ENCODE measurements around the gene FAM110D. TPM values are rescaled to one million over a fixed set of nuclear protein-coding genes. Genes with fewer than 3 reads are reported as not detected.

FAM110D gene
- total RNA-seq, 1 experiment from 2014 or later = 0.16 TPM

- no TSS peak for BruUV-seq (replicated peaks)
- ChIA-PET CTCF (no interaction called here), POLR2A (no interaction called here)
- TF ChIP-seq, protein P1, sequence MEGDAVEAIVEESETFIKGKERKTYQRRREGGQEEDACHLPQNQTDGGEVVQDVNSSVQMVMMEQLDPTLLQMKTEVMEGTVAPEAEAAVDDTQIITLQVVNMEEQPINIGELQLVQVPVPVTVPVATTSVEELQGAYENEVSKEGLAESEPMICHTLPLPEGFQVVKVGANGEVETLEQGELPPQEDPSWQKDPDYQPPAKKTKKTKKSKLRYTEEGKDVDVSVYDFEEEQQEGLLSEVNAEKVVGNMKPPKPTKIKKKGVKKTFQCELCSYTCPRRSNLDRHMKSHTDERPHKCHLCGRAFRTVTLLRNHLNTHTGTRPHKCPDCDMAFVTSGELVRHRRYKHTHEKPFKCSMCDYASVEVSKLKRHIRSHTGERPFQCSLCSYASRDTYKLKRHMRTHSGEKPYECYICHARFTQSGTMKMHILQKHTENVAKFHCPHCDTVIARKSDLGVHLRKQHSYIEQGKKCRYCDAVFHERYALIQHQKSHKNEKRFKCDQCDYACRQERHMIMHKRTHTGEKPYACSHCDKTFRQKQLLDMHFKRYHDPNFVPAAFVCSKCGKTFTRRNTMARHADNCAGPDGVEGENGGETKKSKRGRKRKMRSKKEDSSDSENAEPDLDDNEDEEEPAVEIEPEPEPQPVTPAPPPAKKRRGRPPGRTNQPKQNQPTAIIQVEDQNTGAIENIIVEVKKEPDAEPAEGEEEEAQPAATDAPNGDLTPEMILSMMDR (IDR thresholded peaks at IDR 0.05; ENCODE audit: insufficient read depth in 1 of 2, low read depth in 1 of 2, low read length in 1 of 2, severe bottlenecking in 1 of 2, unreplicated experiment in 1 of 2) = no peak
- no peaks in the 10 kb centered on the region for H3K36me3 ChIP-seq (ENCODE audit: control insufficient read depth, insufficient read depth, low read length)
- Mint-ChIP-seq H3K27me3 (ENCODE audit: insufficient read depth, unreplicated experiment) (no peaks in the 10 kb centered on the region), H3K36me3 (ENCODE audit: insufficient read depth, unreplicated experiment) (no peaks in the 10 kb centered on the region), H3K4me3 (ENCODE audit: unreplicated experiment) (no peak overlapping the region), H3K9me3 (ENCODE audit: unreplicated experiment) (no peaks in the 10 kb centered on the region), H3K4me1 (ENCODE audit: low read depth, unreplicated experiment) (no peaks in the 10 kb centered on the region), H3K27ac (ENCODE audit: unreplicated experiment) (no peak overlapping the region)
- H3K4me1 ChIP-seq = peaks cover 9% of the 10 kb centered on the region; the same call in 1 of the 2 replicates
- intact Hi-C loops (cut with micrococcal nuclease; ENCODE audit: unreplicated experiment) = no loop called here
- no peaks in the 10 kb centered on the region for H3K9me3 ChIP-seq
- DNase-seq = no peak
- no peaks in the 10 kb centered on the region for H3K27me3 ChIP-seq (replicated peaks; ENCODE audit: control insufficient read depth, insufficient read depth, low read length)
- no peak overlapping the region for H3K4me3 ChIP-seq (ENCODE audit: low read depth, low read length)
These were observed 32.9 kb upstream of the FAM110D start for GRCh38 chr1:26125946-26126320.

GRCh38 chr1:26126321-26127084 lies 32.4 kb upstream of the FAM110D start:
- H3K36me3 Mint-ChIP-seq (ENCODE audit: insufficient read depth, unreplicated experiment) = no peaks in the 10 kb centered on the region
- H3K4me3 ChIP-seq (ENCODE audit: low read depth, low read length) = no peak overlapping the region
- no peak for DNase-seq
- CTCF ChIA-PET = interaction anchor here (1.0 kb wide), 1 partner anchor 43 kb away, joined by 3 read pairs; the partner anchor contains the start of gene ZNF593
- H3K27me3 ChIP-seq (replicated peaks; ENCODE audit: control insufficient read depth, insufficient read depth, low read length) = no peaks in the 10 kb centered on the region
- no peaks in the 10 kb centered on the region for H3K36me3 ChIP-seq (ENCODE audit: control insufficient read depth, insufficient read depth, low read length)
- no peaks in the 10 kb centered on the region for H3K9me3 Mint-ChIP-seq (ENCODE audit: unreplicated experiment)
- H3K27ac Mint-ChIP-seq (ENCODE audit: unreplicated experiment) = no peak overlapping the region
- no peaks in the 10 kb centered on the region for H3K27me3 Mint-ChIP-seq (ENCODE audit: insufficient read depth, unreplicated experiment)
- no peak overlapping the region for H3K4me3 Mint-ChIP-seq (ENCODE audit: unreplicated experiment)
- no peaks in the 10 kb centered on the region for H3K9me3 ChIP-seq
- H3K4me1 Mint-ChIP-seq (ENCODE audit: low read depth, unreplicated experiment) = no peaks in the 10 kb centered on the region
- no TSS peak for BruUV-seq (replicated peaks)
- TF ChIP-seq, protein P1 (IDR thresholded peaks at IDR 0.05; ENCODE audit: insufficient read depth in 1 of 2, low read depth in 1 of 2, low read length in 1 of 2, severe bottlenecking in 1 of 2, unreplicated experiment in 1 of 2) = no peak
- POLR2A ChIA-PET = interaction anchor here (0.6 kb wide), 1 partner anchor 16 kb away, joined by 5 read pairs; no protein-coding TSS in a partner anchor
- intact Hi-C loops (cut with micrococcal nuclease; ENCODE audit: unreplicated experiment) = no loop called here
- peaks cover 9% of the 10 kb centered on the region; the same call in 1 of the 2 replicates for H3K4me1 ChIP-seq

- intact Hi-C loops (cut with micrococcal nuclease; ENCODE audit: unreplicated experiment) = no loop called here
- Histone ChIP-seq H3K9me3 (no peaks in the 10 kb centered on the region), H3K27me3 (replicated peaks; ENCODE audit: control insufficient read depth, insufficient read depth, low read length) (no peaks in the 10 kb centered on the region), H3K4me1 (peaks cover 9% of the 10 kb centered on the region; the same call in 1 of the 2 replicates), H3K36me3 (ENCODE audit: control insufficient read depth, insufficient read depth, low read length) (no peaks in the 10 kb centered on the region), H3K4me3 (ENCODE audit: low read depth, low read length) (no peak overlapping the region)
- ChIA-PET CTCF (interaction anchor here (1.0 kb wide), 1 partner anchor 42 kb away, joined by 3 read pairs; the partner anchor contains the start of gene ZNF593), POLR2A (interaction anchor here (0.6 kb wide), 1 partner anchor 16 kb away, joined by 5 read pairs; no protein-coding TSS in a partner anchor)
- no peak overlapping the region for H3K27ac Mint-ChIP-seq (ENCODE audit: unreplicated experiment)
- no peak for DNase-seq
- H3K27me3 Mint-ChIP-seq (ENCODE audit: insufficient read depth, unreplicated experiment) = no peaks in the 10 kb centered on the region
- no peaks in the 10 kb centered on the region for H3K36me3 Mint-ChIP-seq (ENCODE audit: insufficient read depth, unreplicated experiment)
- BruUV-seq (replicated peaks) = no TSS peak
- no peaks in the 10 kb centered on the region for H3K4me1 Mint-ChIP-seq (ENCODE audit: low read depth, unreplicated experiment)
- TF ChIP-seq, protein P1 (IDR thresholded peaks at IDR 0.05; ENCODE audit: insufficient read depth in 1 of 2, low read depth in 1 of 2, low read length in 1 of 2, severe bottlenecking in 1 of 2, unreplicated experiment in 1 of 2) = no peak
- H3K4me3 Mint-ChIP-seq (ENCODE audit: unreplicated experiment) = no peak overlapping the region
- H3K9me3 Mint-ChIP-seq (ENCODE audit: unreplicated experiment) = no peaks in the 10 kb centered on the region
These were observed 31.4 kb upstream of the FAM110D start for GRCh38 chr1:26127235-26128163.

All from Caco-2 (cell line).